Measurements from ENCODE around the gene MYL4. TPM values are rescaled to one million over a fixed set of nuclear protein-coding genes. Genes with fewer than 3 reads are reported as not detected.
"Not testable (repeated sequence)": the region's sequence is repeated elsewhere in the genome, so short reads cannot be mapped to it uniquely, and the experiment has no call there.

Gene MYL4
- total RNA-seq, 1 donor from 2014 or later = 1.8 TPM

GRCh38 chr17:47219621-47220475 lies 10.7 kb downstream of the MYL4 start:
- DNase-seq (ENCODE audit: extremely low read depth, low read depth, low spot score) = no peak

DNA sequence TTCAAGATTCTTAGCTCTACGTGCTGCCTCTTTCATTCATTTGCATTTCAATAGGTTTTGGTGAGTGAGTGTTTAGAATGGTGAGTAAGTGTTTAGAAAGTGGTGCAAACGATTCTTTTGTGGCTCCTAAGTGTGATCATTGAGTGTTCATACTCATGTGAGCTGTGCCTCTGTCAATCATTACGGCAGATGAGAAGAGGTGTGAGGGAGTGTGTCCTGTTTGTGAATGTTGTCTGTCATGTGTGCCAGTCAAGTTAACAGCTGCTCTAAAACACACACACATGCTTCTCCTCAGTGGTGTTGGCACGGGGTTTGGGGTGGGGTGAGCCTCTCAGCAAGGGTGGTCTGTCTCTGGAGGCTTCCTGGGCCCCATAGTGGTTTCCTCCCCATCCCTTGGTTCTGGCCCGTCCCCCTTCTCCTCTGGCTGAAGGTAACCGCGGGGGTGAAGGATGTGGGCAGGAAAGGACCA lies 11.4 kb downstream of the MYL4 start:
- DNase-seq (ENCODE audit: extremely low read depth, low read depth, low spot score) = no peak

- DNase-seq (ENCODE audit: extremely low read depth, low read depth, low spot score) = no peak
These were observed 12.0 kb downstream of the MYL4 start for GRCh38 chr17:47221154-47221553.

DNA sequence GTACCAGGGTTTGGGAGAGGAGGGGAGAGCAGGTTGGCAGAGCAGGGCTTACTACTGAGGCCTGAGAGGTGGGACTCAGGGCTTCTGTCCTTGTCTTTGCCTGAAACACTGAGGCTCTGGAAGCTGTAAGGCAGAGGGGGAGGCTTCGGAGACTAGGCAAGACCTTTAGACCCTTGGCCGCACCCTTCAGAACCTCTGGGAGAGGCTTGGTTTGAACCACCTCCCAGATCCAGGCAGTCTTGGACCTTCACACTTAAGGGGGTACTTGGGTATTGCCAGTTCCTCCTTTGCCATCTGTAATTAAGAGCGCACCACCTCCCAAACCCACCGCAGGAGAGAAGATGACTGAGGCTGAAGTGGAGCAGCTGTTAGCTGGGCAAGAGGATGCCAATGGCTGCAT lies 12.9 kb downstream of the MYL4 start:
- no peak for DNase-seq (ENCODE audit: extremely low read depth, low read depth, low spot score)

GRCh38 chr17:47223007-47223406 lies 13.9 kb downstream of the MYL4 start:
- DNase-seq (ENCODE audit: extremely low read depth, low read depth, low spot score) = no peak

GRCh38 chr17:47223460-47223859 lies 14.3 kb downstream of the MYL4 start:
- no peak for DNase-seq (ENCODE audit: extremely low read depth, low read depth, low spot score)

GRCh38 chr17:47224077-47224476 lies 14.9 kb downstream of the MYL4 start:
- not testable (repeated sequence) for DNase-seq (ENCODE audit: extremely low read depth, low read depth, low spot score)

DNA sequence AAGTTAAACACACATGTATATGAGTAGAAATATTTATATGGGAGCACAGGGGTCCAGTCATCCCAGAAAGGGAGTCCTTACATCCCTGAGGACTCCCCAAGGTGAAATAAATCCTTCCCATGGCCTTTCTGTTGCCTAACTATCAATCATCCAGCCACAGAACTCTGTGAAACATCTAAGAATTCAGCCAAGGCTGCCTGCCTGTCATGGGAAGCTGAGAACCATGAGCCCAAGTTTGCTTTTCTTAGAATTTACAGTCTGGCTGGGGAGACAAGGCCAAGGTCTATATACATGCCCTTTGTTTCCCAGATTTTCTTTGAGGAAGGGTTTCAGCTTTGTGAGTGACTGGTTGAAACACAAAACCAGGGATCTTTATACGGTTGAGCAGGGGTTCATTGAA lies 15.8 kb downstream of the MYL4 start:
- no peak for DNase-seq (ENCODE audit: extremely low read depth, low read depth, low spot score)

DNA sequence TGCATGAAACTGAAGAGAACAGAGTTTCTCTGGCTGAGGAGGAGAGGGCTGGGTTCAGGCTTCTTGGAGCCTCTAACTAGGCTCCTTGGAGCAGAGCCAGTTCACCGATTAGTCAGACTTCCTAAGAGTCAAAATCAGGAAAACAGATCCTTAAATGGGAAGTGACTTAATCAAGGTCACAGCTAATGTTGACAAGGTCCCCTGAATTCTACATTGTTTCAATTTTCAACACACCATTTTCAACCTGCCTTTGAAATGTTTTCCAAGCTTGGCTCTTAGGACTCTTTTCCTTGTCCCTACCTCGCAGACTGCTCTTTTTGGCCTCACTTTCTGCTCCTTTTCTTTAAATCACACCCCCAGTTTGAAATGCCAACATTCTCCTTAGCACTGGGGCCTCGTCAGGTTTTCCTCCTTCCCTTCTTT lies 16.3 kb downstream of the MYL4 start:
- DNase-seq (ENCODE audit: extremely low read depth, low read depth, low spot score) = peak; percentile 100

DNA sequence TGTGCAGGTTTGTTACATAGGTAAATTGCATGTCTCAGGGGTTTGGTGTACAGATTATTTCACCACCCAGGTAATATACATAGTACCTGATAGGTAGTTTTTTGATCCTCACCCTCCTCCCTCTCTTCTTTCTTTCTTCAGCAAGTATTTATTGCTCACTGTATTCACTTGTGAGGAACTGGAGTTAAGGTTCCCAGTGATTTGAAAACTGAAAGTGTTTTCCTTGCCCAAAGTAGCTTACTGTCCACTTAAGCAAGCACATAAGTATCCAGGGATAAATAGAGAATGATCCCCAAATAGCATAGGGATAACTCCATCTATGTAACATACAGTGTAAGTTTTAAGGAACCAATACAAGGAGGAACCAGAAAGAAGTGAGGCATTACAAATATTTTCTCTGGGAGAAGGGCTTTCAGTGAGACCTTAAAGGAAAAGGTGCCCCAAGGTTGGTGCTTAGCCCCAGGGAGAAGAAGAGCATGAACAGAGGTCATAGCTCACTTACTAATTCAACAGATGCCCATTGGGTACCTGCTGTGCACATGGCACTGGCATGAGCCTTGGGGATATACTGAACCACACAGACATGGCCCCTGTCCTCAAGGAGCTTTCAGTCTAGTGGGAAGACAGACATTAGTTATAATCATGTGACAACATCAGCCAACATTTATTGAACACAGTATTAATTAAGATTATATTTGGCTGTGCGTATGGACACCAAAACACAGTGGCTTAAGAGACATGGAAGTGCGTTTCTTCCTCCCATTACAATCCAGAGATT lies 17.0 kb downstream of the MYL4 start:
- no peak for DNase-seq (ENCODE audit: extremely low read depth, low read depth, low spot score)

DNA sequence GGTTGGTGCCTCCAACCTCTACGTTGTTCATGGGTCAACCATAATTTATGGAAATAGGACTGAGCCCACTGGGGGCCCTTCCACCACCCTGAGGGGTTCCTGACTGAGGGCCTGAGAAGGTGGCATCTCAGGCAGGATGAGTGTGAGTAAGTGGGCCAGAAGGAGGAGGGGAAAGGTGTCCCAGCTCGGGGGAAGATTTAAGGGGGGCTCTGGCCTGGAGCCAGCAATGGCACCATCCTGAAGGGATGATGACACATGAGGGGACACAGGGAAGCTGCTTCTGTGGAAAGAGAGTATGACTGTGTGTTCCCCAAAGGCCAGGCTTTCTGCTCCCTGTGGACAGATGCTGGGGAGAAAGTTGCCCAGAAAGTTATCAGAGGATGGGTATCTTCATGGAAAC lies 18.7 kb downstream of the MYL4 start:
- DNase-seq (ENCODE audit: extremely low read depth, low read depth, low spot score) = no peak

- DNase-seq (ENCODE audit: extremely low read depth, low read depth, low spot score) = peak; percentile 82
These were observed 20.6 kb downstream of the MYL4 start for GRCh38 chr17:47229535-47230443.

DNA sequence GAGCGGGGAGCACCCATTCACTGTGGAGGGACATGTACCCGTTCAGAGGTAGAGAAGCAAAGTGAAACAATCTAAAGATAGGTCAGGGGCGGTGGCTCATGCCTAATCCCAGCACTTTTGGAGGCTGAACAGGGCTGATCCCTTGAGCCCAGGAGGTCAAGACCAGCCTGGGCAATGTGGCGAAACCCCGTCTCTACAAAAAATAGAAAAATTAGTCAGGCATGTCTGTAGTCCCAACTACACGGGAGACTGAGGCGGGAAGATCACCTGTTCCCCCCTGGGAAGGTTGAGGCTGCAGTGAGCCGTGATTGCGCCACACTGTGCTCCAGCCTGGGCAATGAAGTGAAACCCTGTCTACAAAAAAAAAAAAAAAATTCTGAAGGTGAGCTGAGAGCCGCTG lies 21.7 kb downstream of the MYL4 start:
- no peak for DNase-seq (ENCODE audit: extremely low read depth, low read depth, low spot score)

- no peak for DNase-seq (ENCODE audit: extremely low read depth, low read depth, low spot score)
These were observed 22.2 kb downstream of the MYL4 start for GRCh38 chr17:47231334-47231733.

DNA sequence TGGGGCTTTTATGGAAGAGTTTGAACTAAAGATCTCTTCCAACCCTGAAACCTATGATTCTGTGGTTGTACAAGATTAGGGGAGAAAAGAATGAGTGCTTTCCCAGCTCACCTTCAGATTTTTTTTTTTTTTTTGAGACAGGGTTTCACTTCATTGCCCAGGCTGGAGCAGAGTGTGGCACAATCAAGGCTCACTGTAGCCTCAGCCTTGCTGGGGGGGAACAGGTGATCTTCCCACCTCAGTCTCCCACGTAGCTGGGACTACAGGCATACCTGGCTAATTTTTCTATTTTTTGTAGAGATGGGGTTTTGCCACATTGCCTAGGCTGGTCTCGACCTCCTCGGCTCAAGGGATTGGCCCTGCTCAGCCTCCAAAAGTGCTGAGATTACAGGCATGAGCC lies 22.7 kb downstream of the MYL4 start:
- DNase-seq (ENCODE audit: extremely low read depth, low read depth, low spot score) = no peak

- DNase-seq (ENCODE audit: extremely low read depth, low read depth, low spot score) = no peak
These were observed 23.3 kb downstream of the MYL4 start for GRCh38 chr17:47232465-47232864.

- no peak for DNase-seq (ENCODE audit: extremely low read depth, low read depth, low spot score)
These were observed 26.4 kb downstream of the MYL4 start for GRCh38 chr17:47235506-47235905.

- DNase-seq (ENCODE audit: extremely low read depth, low read depth, low spot score) = no peak
These were observed 26.8 kb downstream of the MYL4 start for GRCh38 chr17:47235923-47236322.

- DNase-seq (ENCODE audit: extremely low read depth, low read depth, low spot score) = no peak
These were observed 28.7 kb downstream of the MYL4 start for GRCh38 chr17:47237841-47238240.

DNA sequence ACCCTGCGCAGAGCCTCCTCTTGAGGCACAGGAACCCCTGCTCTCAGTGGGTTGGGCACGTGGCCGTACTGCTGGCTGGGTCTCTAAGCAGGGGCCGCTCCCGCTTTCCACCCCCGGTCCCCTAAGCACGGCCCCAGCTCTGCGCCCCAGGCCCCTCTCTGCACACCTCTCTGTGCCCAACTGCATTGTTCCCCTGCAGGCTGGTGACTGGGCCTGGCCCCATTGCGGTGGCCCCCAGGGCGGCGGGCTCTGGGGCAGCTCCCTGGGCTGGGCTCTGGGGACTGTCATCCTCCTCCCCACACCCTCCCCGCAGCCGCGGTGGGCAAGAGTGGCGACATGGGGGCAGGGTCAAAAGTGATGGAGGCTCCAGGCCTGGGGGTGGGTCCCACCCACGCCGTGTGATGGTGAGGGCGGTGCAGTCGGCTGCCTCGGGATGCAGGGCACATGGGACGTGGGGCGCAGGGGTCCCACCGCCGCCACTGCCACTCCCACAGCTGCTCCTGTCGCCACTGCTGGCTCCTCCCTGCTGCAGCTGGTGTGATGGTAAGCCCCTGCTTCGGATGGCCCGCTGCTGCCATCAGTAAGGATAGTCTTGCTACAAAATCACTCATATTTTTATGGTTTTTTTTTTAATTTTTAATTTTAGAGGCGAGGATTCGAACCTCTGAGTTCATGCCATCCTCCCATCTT lies 29.3 kb downstream of the MYL4 start:
- DNase-seq (ENCODE audit: extremely low read depth, low read depth, low spot score) = no peak
